AG04450 (cell line): ENCODE results near the gene ZDHHC16. TPM values are rescaled to one million over a fixed set of nuclear protein-coding genes. Genes with fewer than 3 reads are reported as not detected.
A peak's percentile ranks its signal among the peaks of the same experiment; 100 is the strongest.

Experiments
- CTCF ChIA-PET: fragments of 300-600, 350-600 bp; formaldehyde crosslinking; extraction: SDS; loops from one replicate; lab custom pipeline; 2022; ENCODE audit warnings: antibody characterized with exemption, inconsistent platforms; lab: Charles Lee
- POLR2A ChIA-PET: fragments of 350-600 bp; formaldehyde crosslinking; extraction: SDS; loops from one replicate; lab custom pipeline; 2021; ENCODE audit warnings: antibody characterized with exemption, inconsistent platforms; lab: Yijun Ruan, JAX
- DNase-seq: peaks from one replicate; pipeline ENCODE4 v3.0.0-alpha.2; 2011; ENCODE audit warnings: low read depth, low spot score
- H3K27ac ChIP-seq: one replicate; pipeline ENCODE4 v1.5.1; 2012; ENCODE audit warnings: low read depth, low read length, control low read depth
- H3K27me3 ChIP-seq: one replicate; pipeline ENCODE4 v1.6.0; 2012; ENCODE audit warnings: low read length; ENCODE audit not compliant: control insufficient read depth, insufficient read depth
- H3K4me3 ChIP-seq: 2 replicates; pipeline ENCODE4 v1.5.1; 2011; ENCODE audit warnings: mild to moderate bottlenecking, low read depth, low read length, control low read depth
- H3K9me3 ChIP-seq: 2 replicates; pipeline ENCODE4 v1.5.1; 2012; ENCODE audit warnings: low read length; ENCODE audit not compliant: control insufficient read depth, insufficient read depth
- CTCF ChIP-seq: IDR thresholded peaks from 2 replicates; pipeline ENCODE4 v1.5.1; 2011; ENCODE audit warnings: low read depth, low read length, control low read depth, inconsistent platforms
- polyA plus RNA-seq: library from polyadenylated mRNA; depleted of rRNA; stranded (reverse); fragments of >200 nt; gene quantifications from 2 replicates; pipeline ENCODE4 v1.2.3, GENCODE V29; 2011

The ZDHHC16 gene
- polyA plus RNA-seq, 1 experiment = 64.5 TPM

GRCh38 chr10:97490592-97490991 is 44.6 kb downstream of the ZDHHC16 start:
- H3K9me3 ChIP-seq = no peaks in the 10 kb centered on the region
- no peak overlapping the region for H3K27ac ChIP-seq
- H3K4me3 ChIP-seq = no peak overlapping the region
- no peaks in the 10 kb centered on the region for H3K27me3 ChIP-seq
- TF ChIP-seq CTCF = no peak
- no peak for DNase-seq
- CTCF ChIA-PET = no interaction called here
- POLR2A ChIA-PET = interaction anchor here (1.1 kb wide), 1 partner anchor 9 kb away, joined by 3 read pairs; no protein-coding TSS in a partner anchor

GRCh38 chr10:97494151-97494550 is 48.2 kb downstream of the ZDHHC16 start:
- no peak for TF ChIP-seq CTCF
- Histone ChIP-seq H3K27me3 (no peaks in the 10 kb centered on the region), H3K27ac (no peak overlapping the region), H3K4me3 (no peak overlapping the region), H3K9me3 (no peaks in the 10 kb centered on the region; the same call in 1 of the 2 replicates)
- DNase-seq = no peak
- CTCF ChIA-PET = interaction anchor here (1.1 kb wide), 1 partner anchor 60 kb away, joined by 7 read pairs; no protein-coding TSS in a partner anchor
- POLR2A ChIA-PET = no interaction called here

- no peak for DNase-seq
- H3K4me3 ChIP-seq = no peak overlapping the region; the same call in 1 of the 2 replicates
- no peaks in the 10 kb centered on the region; the same call in 1 of the 2 replicates for H3K9me3 ChIP-seq
- no peak for TF ChIP-seq CTCF
- CTCF ChIA-PET = interaction anchor here (0.6 to 1.1 kb wide), 2 partner anchors 59 to 117 kb away, joined by 3 to 7 read pairs; no protein-coding TSS in a partner anchor
- POLR2A ChIA-PET = no interaction called here
- no peaks in the 10 kb centered on the region for H3K27me3 ChIP-seq
- H3K27ac ChIP-seq = no peak overlapping the region
Observed at GRCh38 chr10:97494863-97495506, 49.0 kb downstream of the ZDHHC16 start.

- CTCF ChIA-PET = interaction anchor here (0.6 kb wide), 1 partner anchor 90 kb away, joined by 6 read pairs; no protein-coding TSS in a partner anchor
- peak overlapping the region; percentile 87 for H3K27ac ChIP-seq
- DNase-seq = peak; percentile 38
- H3K27me3 ChIP-seq = no peaks in the 10 kb centered on the region
- H3K4me3 ChIP-seq = peak overlapping the region; percentile 78
- H3K9me3 ChIP-seq = no peaks in the 10 kb centered on the region; the same call in 1 of the 2 replicates
- POLR2A ChIA-PET = interaction anchor here (0.6 to 0.7 kb wide), 2 partner anchors 9 to 48 kb away, joined by 3 to 4 read pairs; no protein-coding TSS in a partner anchor
- no peak for TF ChIP-seq CTCF
Observed at GRCh38 chr10:97497572-97498075, 51.6 kb downstream of the ZDHHC16 start.
